Caco-2 (cell line): Measurements from ENCODE around the gene PRAMEF6. TPM values are rescaled to one million over a fixed set of nuclear protein-coding genes. Genes with fewer than 3 reads are reported as not detected.

Source experiments
- total RNA-seq: library from RNA; stranded (reverse); gene quantifications from 2 replicates; pipeline ENCODE4 v1.2.3, GENCODE V29; 2022

The PRAMEF6 gene
- total RNA-seq, 1 experiment from 2014 or later, result not detected

Other genes with a start within 250 kb of the PRAMEF6 start
- not detected in 2 replicates for gene AADACL3, start 231.5 kb downstream of the PRAMEF6 start, total RNA-seq
- gene CFAP107, start 201.4 kb downstream of the PRAMEF6 start, total RNA-seq, result not detected in 2 replicates
- not detected in 2 replicates for gene PRAMEF12, start 173.8 kb downstream of the PRAMEF6 start, total RNA-seq
- not detected in 2 replicates for gene PRAMEF1, start 156.2 kb downstream of the PRAMEF6 start, total RNA-seq
- gene PRAMEF11, start 116.2 kb downstream of the PRAMEF6 start, total RNA-seq, result not detected in 2 replicates
- not detected in 2 replicates for gene HNRNPCL1, start 98.9 kb downstream of the PRAMEF6 start, total RNA-seq
- gene PRAMEF2, start 90.5 kb downstream of the PRAMEF6 start, total RNA-seq, result not detected in 2 replicates
- not detected in 2 replicates for gene PRAMEF4, start 61.4 kb downstream of the PRAMEF6 start, total RNA-seq
- gene PRAMEF10, start 49.3 kb downstream of the PRAMEF6 start, total RNA-seq, result 1.9 and 2.1 TPM in 2 replicates
- gene PRAMEF7, start 31.0 kb downstream of the PRAMEF6 start, total RNA-seq, result not detected in 2 replicates
- not detected in 2 replicates for gene PRAMEF27, start 109.0 kb upstream of the PRAMEF6 start, total RNA-seq
- gene HNRNPCL3, start 113.2 kb upstream of the PRAMEF6 start, total RNA-seq, result not detected in 2 replicates
- not detected in 2 replicates for gene PRAMEF25, start 123.2 kb upstream of the PRAMEF6 start, total RNA-seq
- gene HNRNPCL2, start 169.3 kb upstream of the PRAMEF6 start, total RNA-seq, result not detected in 2 replicates
- not detected in 2 replicates for gene PRAMEF26, start 208.4 kb upstream of the PRAMEF6 start, total RNA-seq
- not detected in 2 replicates for gene HNRNPCL4, start 218.1 kb upstream of the PRAMEF6 start, total RNA-seq
- not detected in 2 replicates for gene PRAMEF9, start 224.3 kb upstream of the PRAMEF6 start, total RNA-seq